Stimulated activated CD4-positive, alpha-beta T cell treated with anti-CD3 and anti-CD28 coated beads, Interleukin-12 subunit alpha, Interleukin-12 subunit beta, amount 100 ng/mL, for 4 hours (primary cell): ENCODE data around the gene TM4SF1.
A peak's percentile ranks its signal among the peaks of the same experiment; 100 is the strongest.

Source experiments
- DNase-seq: peaks from one replicate; pipeline ENCODE4 v3.0.0-alpha.2; 2020

Gene TM4SF1

GRCh38 chr3:149374391-149374790 lies 3.1 kb downstream of the TM4SF1 start:
- no peak for DNase-seq

- DNase-seq: no peak
Observed at GRCh38 chr3:149373235-149374125, 4.0 kb downstream of the TM4SF1 start.

GRCh38 chr3:149371723-149372114 lies 5.7 kb downstream of the TM4SF1 start:
- no peak for DNase-seq

GRCh38 chr3:149371001-149371722 lies 6.3 kb downstream of the TM4SF1 start:
- no peak for DNase-seq

- DNase-seq: no peak
Observed at GRCh38 chr3:149369991-149370866, 7.2 kb downstream of the TM4SF1 start.

- DNase-seq: no peak
Observed at GRCh38 chr3:149368674-149369497, 8.6 kb downstream of the TM4SF1 start.

- no peak for DNase-seq
Observed at GRCh38 chr3:149368201-149368673, 9.2 kb downstream of the TM4SF1 start.

GRCh38 chr3:149366941-149367840 lies 10.3 kb downstream of the TM4SF1 start:
- no peak for DNase-seq

GRCh38 chr3:149366031-149366430 lies 11.4 kb downstream of the TM4SF1 start:
- no peak for DNase-seq

GRCh38 chr3:149364624-149365023 lies 12.8 kb downstream of the TM4SF1 start:
- no peak for DNase-seq

GRCh38 chr3:149363053-149363452 lies 14.4 kb downstream of the TM4SF1 start:
- DNase-seq: no peak

GRCh38 chr3:149362366-149362765 lies 15.1 kb downstream of the TM4SF1 start:
- no peak for DNase-seq

GRCh38 chr3:149356630-149357029 lies 20.8 kb downstream of the TM4SF1 start:
- no peak for DNase-seq

- no peak for DNase-seq
Observed at GRCh38 chr3:149356044-149356592, 21.3 kb downstream of the TM4SF1 start.

GRCh38 chr3:149353581-149354184 lies 23.8 kb downstream of the TM4SF1 start:
- no peak for DNase-seq

GRCh38 chr3:149352556-149352955 lies 24.9 kb downstream of the TM4SF1 start:
- peak; percentile 2 for DNase-seq

- DNase-seq: no peak
Observed at GRCh38 chr3:149343951-149344350, 33.5 kb downstream of the TM4SF1 start.

GRCh38 chr3:149342413-149343380 lies 34.8 kb downstream of the TM4SF1 start:
- no peak for DNase-seq
